C1 segment of cervical spinal cord (tissue), 14 donors: Measurements from ENCODE around the gene GNMT.

ENCODE experiments used
- DNase-seq, 14 donors: peaks; one replicate each; lab custom pipeline; 2025; lab: John Stamatoyannopoulos, UW

The GNMT gene

DNA sequence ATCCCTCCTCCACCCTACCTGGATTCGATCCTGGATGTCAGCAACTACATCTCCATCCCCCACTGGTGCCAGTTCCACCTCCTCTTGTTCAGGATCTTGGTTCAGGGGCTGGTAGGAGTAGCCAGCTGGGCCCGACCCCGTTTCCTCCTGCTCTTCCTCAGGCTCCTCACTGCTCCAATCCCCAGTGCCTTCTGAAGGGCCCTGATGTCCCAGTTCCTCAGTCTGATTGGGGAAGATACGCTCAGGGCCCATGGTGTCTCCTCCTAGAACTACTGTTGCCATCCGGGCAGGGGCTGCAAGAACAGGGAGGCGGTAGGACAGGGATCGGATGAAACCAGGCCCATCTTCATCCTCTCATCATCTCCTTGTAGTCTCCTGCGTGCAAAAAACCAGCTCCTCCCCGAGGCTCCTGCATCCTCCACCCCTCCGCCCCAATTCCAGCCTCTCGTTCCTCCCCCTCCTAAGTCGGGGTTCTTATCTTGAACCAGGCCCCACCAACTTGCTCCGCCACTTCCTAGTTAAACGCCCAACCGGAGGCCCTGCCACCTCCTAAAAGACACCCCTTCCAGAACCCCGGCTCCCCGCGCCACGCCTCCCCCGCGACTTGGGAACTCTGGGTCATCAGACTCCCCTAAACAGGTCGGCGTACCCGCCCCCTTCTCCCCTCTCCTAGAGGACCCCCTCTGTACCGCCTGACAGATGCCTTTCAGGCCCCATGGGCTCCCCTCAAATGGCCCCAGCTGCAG lies 52.7 kb downstream of the GNMT start:
- DNase-seq: no peak
